Breast epithelium (tissue), 3 donors: Measurements from ENCODE around the gene AATK.

ENCODE experiments used
- POLR2A ChIP-seq: fragments of 450-650 bp; IDR thresholded peaks from one replicate; pipeline ENCODE4 v1.6.1; 2016; ENCODE audit warnings: antibody characterized with exemption, mild to moderate bottlenecking, moderate library complexity
- TF ChIP-seq, protein P1 (sequence below), 3 donors: fragments of 450-650 bp; IDR thresholded peaks; one replicate each; pipeline ENCODE4 v1.5.1; 2016 to 2017; ENCODE audit warnings: antibody characterized with exemption in 3 of 3, mild to moderate bottlenecking in 3 of 3, moderate library complexity in 3 of 3

GRCh38 chr17:81092518-81093095 lies 73.4 kb downstream of the AATK start:
- TF ChIP-seq POLR2A = no peak
- TF ChIP-seq, protein P1, sequence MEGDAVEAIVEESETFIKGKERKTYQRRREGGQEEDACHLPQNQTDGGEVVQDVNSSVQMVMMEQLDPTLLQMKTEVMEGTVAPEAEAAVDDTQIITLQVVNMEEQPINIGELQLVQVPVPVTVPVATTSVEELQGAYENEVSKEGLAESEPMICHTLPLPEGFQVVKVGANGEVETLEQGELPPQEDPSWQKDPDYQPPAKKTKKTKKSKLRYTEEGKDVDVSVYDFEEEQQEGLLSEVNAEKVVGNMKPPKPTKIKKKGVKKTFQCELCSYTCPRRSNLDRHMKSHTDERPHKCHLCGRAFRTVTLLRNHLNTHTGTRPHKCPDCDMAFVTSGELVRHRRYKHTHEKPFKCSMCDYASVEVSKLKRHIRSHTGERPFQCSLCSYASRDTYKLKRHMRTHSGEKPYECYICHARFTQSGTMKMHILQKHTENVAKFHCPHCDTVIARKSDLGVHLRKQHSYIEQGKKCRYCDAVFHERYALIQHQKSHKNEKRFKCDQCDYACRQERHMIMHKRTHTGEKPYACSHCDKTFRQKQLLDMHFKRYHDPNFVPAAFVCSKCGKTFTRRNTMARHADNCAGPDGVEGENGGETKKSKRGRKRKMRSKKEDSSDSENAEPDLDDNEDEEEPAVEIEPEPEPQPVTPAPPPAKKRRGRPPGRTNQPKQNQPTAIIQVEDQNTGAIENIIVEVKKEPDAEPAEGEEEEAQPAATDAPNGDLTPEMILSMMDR (IDR thresholded peaks at IDR 0.05) = no peak
